Esophagus (tissue), 2 donors: ENCODE results near the gene FBXW7. TPM values are rescaled to one million over a fixed set of nuclear protein-coding genes. Genes with fewer than 3 reads are reported as not detected.

Experiments
- H3K27ac ChIP-seq, 2 donors: one replicate each; pipeline ENCODE4 v1.5.1; 2013; ENCODE audit warnings: low read depth in 2 of 2, mild to moderate bottlenecking in 2 of 2, inconsistent platforms in 1 of 2, low read length in 1 of 2, moderate library complexity in 1 of 2
- H3K27me3 ChIP-seq, 2 donors: one replicate each; pipeline ENCODE4 v1.6.1; 2013; ENCODE audit warnings: low read length in 2 of 2, control low read depth in 1 of 2, mild to moderate bottlenecking in 1 of 2; ENCODE audit not compliant: insufficient read depth in 2 of 2, control insufficient read depth in 1 of 2
- H3K36me3 ChIP-seq, 2 donors: one replicate each; pipeline ENCODE4 v1.6.1; 2013; ENCODE audit warnings: low read length in 1 of 2; ENCODE audit not compliant: control insufficient read depth in 2 of 2, insufficient read depth in 2 of 2
- H3K4me1 ChIP-seq, 2 donors: one replicate each; pipeline ENCODE4 v1.6.1; 2013; ENCODE audit warnings: low read length in 1 of 2; ENCODE audit not compliant: control insufficient read depth in 2 of 2, insufficient read depth in 2 of 2
- H3K4me3 ChIP-seq, 2 donors: one replicate each; pipeline ENCODE4 v1.5.1; 2013; ENCODE audit warnings: low read length in 2 of 2, mild to moderate bottlenecking in 2 of 2, low read depth in 1 of 2, moderate library complexity in 1 of 2
- H3K9me3 ChIP-seq, 2 donors: one replicate each; pipeline ENCODE4 v1.6.1; 2013; ENCODE audit warnings: mild to moderate bottlenecking in 2 of 2, low read depth in 1 of 2, low read length in 1 of 2, moderate library complexity in 1 of 2; ENCODE audit not compliant: control insufficient read depth in 2 of 2, insufficient read depth in 1 of 2
- WGBS, 2 donors: extraction: QIAGEN DNeasy Blood & Tissue Kit; methylation state at CpG; one replicate each; pipeline ENCODE4 v1.1.7; 2013; 5-methylcytosine and 5-hydroxymethylcytosine counted together
- polyA plus RNA-seq, 2 donors: library from polyadenylated mRNA; stranded (reverse); fragments of 200-250 nt; gene quantifications; one replicate each; pipeline ENCODE4 v1.2.3, GENCODE V29; 2013
- donor health status: healthy with polysubstance abuse.
- donor health status: Bipolar disorder and iron deficiency.

FBXW7 gene
- polyA plus RNA-seq, 2 donors: 9.8 to 17.0 TPM

GRCh38 chr4:152464030-152464823 is 71.7 kb downstream of the FBXW7 start:
- H3K36me3 ChIP-seq: no peaks in the 10 kb centered on the region
- no peaks in the 10 kb centered on the region for H3K4me1 ChIP-seq
- no peak overlapping the region for H3K27ac ChIP-seq
- H3K27me3 ChIP-seq: no peaks in the 10 kb centered on the region
- H3K9me3 ChIP-seq: no peaks in the 10 kb centered on the region
- WGBS, 2 donors: 59 to 72% methylated on average over 5 of the region's 5 CpGs
- no peak overlapping the region for H3K4me3 ChIP-seq

GRCh38 chr4:152463562-152463961 is 72.3 kb downstream of the FBXW7 start:
- Histone ChIP-seq H3K27me3 (no peaks in the 10 kb centered on the region), H3K27ac (no peak overlapping the region)
- 83 to 86% methylated on average over 2 of the region's 2 CpGs for WGBS, 2 donors

GRCh38 chr4:152462695-152463094 is 73.2 kb downstream of the FBXW7 start:
- H3K4me3 ChIP-seq: no peak overlapping the region
- H3K9me3 ChIP-seq: no peaks in the 10 kb centered on the region
- no peaks in the 10 kb centered on the region for H3K4me1 ChIP-seq
- no peaks in the 10 kb centered on the region for H3K36me3 ChIP-seq
- WGBS, 2 donors: 88% methylated on average over 1 of the region's 1 CpG
- H3K27ac ChIP-seq: no peak overlapping the region
- H3K27me3 ChIP-seq: no peaks in the 10 kb centered on the region

More at GRCh38 chr4:152463562-152463961, 72.3 kb downstream of the FBXW7 start:
- H3K36me3 ChIP-seq: no peaks in the 10 kb centered on the region
- no peaks in the 10 kb centered on the region for H3K4me1 ChIP-seq
- H3K9me3 ChIP-seq: no peaks in the 10 kb centered on the region
- no peak overlapping the region for H3K4me3 ChIP-seq

- H3K4me1 ChIP-seq: no peaks in the 10 kb centered on the region
- H3K36me3 ChIP-seq: no peaks in the 10 kb centered on the region
- no peaks in the 10 kb centered on the region for H3K27me3 ChIP-seq
- H3K4me3 ChIP-seq: no peak overlapping the region
- WGBS, 2 donors: 92 to 95% methylated on average over 2 of the region's 2 CpGs
- H3K9me3 ChIP-seq: no peaks in the 10 kb centered on the region
- H3K27ac ChIP-seq: no peak overlapping the region
These were observed 73.8 kb downstream of the FBXW7 start for GRCh38 chr4:152462047-152462446.

- Histone ChIP-seq H3K27me3 (no peaks in the 10 kb centered on the region), H3K36me3 (no peaks in the 10 kb centered on the region), H3K4me3 (no peak overlapping the region), H3K9me3 (no peaks in the 10 kb centered on the region), H3K27ac (no peak overlapping the region), H3K4me1 (no peaks in the 10 kb centered on the region)
- 87% methylated on average over 1 of the region's 1 CpG for WGBS, 2 donors
These were observed 75.4 kb downstream of the FBXW7 start for GRCh38 chr4:152460488-152460887.

GRCh38 chr4:152459326-152459725 is 76.6 kb downstream of the FBXW7 start:
- Histone ChIP-seq H3K9me3 (no peaks in the 10 kb centered on the region), H3K27ac (no peak overlapping the region)
- WGBS, 2 donors: 89 to 93% methylated on average over 1 of the region's 1 CpG

GRCh38 chr4:152458801-152459302 is 77.0 kb downstream of the FBXW7 start:
- WGBS, 2 donors: 82 to 95% methylated on average over 1 of the region's 1 CpG
- H3K9me3 ChIP-seq: no peaks in the 10 kb centered on the region
- no peak overlapping the region for H3K27ac ChIP-seq
- no peaks in the 10 kb centered on the region for H3K36me3 ChIP-seq
- H3K4me1 ChIP-seq: no peaks in the 10 kb centered on the region
- H3K27me3 ChIP-seq: no peaks in the 10 kb centered on the region
- H3K4me3 ChIP-seq: no peak overlapping the region

More at GRCh38 chr4:152459326-152459725, 76.6 kb downstream of the FBXW7 start:
- Histone ChIP-seq H3K36me3 (no peaks in the 10 kb centered on the region), H3K27me3 (no peaks in the 10 kb centered on the region), H3K4me1 (no peaks in the 10 kb centered on the region), H3K4me3 (no peak overlapping the region)

GRCh38 chr4:152456609-152457008 is 79.3 kb downstream of the FBXW7 start:
- Histone ChIP-seq H3K4me3 (no peak overlapping the region), H3K27me3 (no peaks in the 10 kb centered on the region), H3K36me3 (no peaks in the 10 kb centered on the region), H3K27ac (no peak overlapping the region), H3K9me3 (no peaks in the 10 kb centered on the region), H3K4me1 (no peaks in the 10 kb centered on the region)
- WGBS, 2 donors: 86 to 89% methylated on average over 2 of the region's 2 CpGs

GRCh38 chr4:152455311-152455710 is 80.6 kb downstream of the FBXW7 start:
- no peak overlapping the region for H3K4me3 ChIP-seq
- H3K36me3 ChIP-seq: no peaks in the 10 kb centered on the region
- WGBS, 2 donors: 88 to 89% methylated on average over 2 of the region's 2 CpGs
- H3K4me1 ChIP-seq: no peaks in the 10 kb centered on the region
- H3K9me3 ChIP-seq: no peaks in the 10 kb centered on the region
- H3K27ac ChIP-seq: no peak overlapping the region
- no peaks in the 10 kb centered on the region for H3K27me3 ChIP-seq
